Measurements from ENCODE around the gene ATP6V1B1. TPM values are rescaled to one million over a fixed set of nuclear protein-coding genes. Genes with fewer than 3 reads are reported as not detected.
A peak's percentile ranks its signal among the peaks of the same experiment; 100 is the strongest.

ATP6V1B1 gene
- total RNA-seq, 2 donors from 2014 or later, result 1.4 to 4.4 TPM

GRCh38 chr2:70942396-70943204, 6.9 kb downstream of the ATP6V1B1 start:
- no peaks in the 10 kb centered on the region for H3K9me3 ChIP-seq
- DNase-seq (ENCODE audit: low spot score), result no peak

GRCh38 chr2:70943205-70943871, 7.6 kb downstream of the ATP6V1B1 start:
- no peak overlapping the region for H3K27ac ChIP-seq
- TF ChIP-seq CTCF (IDR thresholded peaks at IDR 0.05), result no peak
- H3K4me3 ChIP-seq, result no peak overlapping the region
- H3K9me3 ChIP-seq, result no peaks in the 10 kb centered on the region
- peaks cover 0 to 4% of the 10 kb centered on the region in 2 donors for H3K4me1 ChIP-seq (ENCODE audit: control insufficient read depth in 1 of 2, low read depth in 2 of 2)
- ATAC-seq (ENCODE audit: insufficient number of reproducible peaks, low FRiP score, low read depth) (no peak), DNase-seq (ENCODE audit: low spot score) (no peak)
- H3K36me3 ChIP-seq, result no peaks in the 10 kb centered on the region
- peaks cover 7% of the 10 kb centered on the region for H3K27me3 ChIP-seq (replicated peaks; ENCODE audit: insufficient read depth)

More at GRCh38 chr2:70942396-70943204, 6.9 kb downstream of the ATP6V1B1 start:
- Histone ChIP-seq H3K27me3 (replicated peaks; ENCODE audit: insufficient read depth) (peaks cover 7% of the 10 kb centered on the region), H3K36me3 (no peaks in the 10 kb centered on the region), H3K4me1 (ENCODE audit: control insufficient read depth in 1 of 2, low read depth in 2 of 2) (no peaks in the 10 kb centered on the region), H3K4me3 (no peak overlapping the region), H3K27ac (no peak overlapping the region)
- no peak for TF ChIP-seq CTCF (IDR thresholded peaks at IDR 0.05)
- no peak for ATAC-seq (ENCODE audit: insufficient number of reproducible peaks, low FRiP score, low read depth)

GRCh38 chr2:70944111-70944690, 8.5 kb downstream of the ATP6V1B1 start:
- Histone ChIP-seq H3K9me3 (no peaks in the 10 kb centered on the region), H3K27me3 (replicated peaks; ENCODE audit: insufficient read depth) (peaks cover 7% of the 10 kb centered on the region), H3K4me1 (ENCODE audit: control insufficient read depth in 1 of 2, low read depth in 2 of 2) (peaks cover 0 to 4% of the 10 kb centered on the region in 2 donors), H3K4me3 (no peak overlapping the region), H3K36me3 (no peaks in the 10 kb centered on the region), H3K27ac (no peak overlapping the region)
- no peak for TF ChIP-seq CTCF (IDR thresholded peaks at IDR 0.05)
- ATAC-seq (ENCODE audit: insufficient number of reproducible peaks, low FRiP score, low read depth) (no peak), DNase-seq (ENCODE audit: low spot score) (no peak)

GRCh38 chr2:70946832-70947442, 11.2 kb downstream of the ATP6V1B1 start:
- no peak overlapping the region for H3K27ac ChIP-seq
- H3K4me3 ChIP-seq, result no peak overlapping the region
- no peaks in the 10 kb centered on the region for H3K27me3 ChIP-seq (replicated peaks; ENCODE audit: insufficient read depth)
- peak; percentile 66 for TF ChIP-seq CTCF (IDR thresholded peaks at IDR 0.05)
- peaks cover 0 to 4% of the 10 kb centered on the region in 2 donors for H3K4me1 ChIP-seq (ENCODE audit: control insufficient read depth in 1 of 2, low read depth in 2 of 2)
- no peaks in the 10 kb centered on the region for H3K9me3 ChIP-seq
- DNase-seq (ENCODE audit: low spot score) (no peak), ATAC-seq (ENCODE audit: insufficient number of reproducible peaks, low FRiP score, low read depth) (peak; percentile 48)
- H3K36me3 ChIP-seq, result no peaks in the 10 kb centered on the region
